Omental fat pad (tissue), 4 donors: ENCODE measurements around the gene NR1H4. TPM values are rescaled to one million over a fixed set of nuclear protein-coding genes. Genes with fewer than 3 reads are reported as not detected.
"Not testable (repeated sequence)": the region's sequence is repeated elsewhere in the genome, so short reads cannot be mapped to it uniquely, and the experiment has no call there.

Experiments used
- ATAC-seq: fragments of 150-250 bp; one replicate; pipeline ENCODE4 v1.9.1; 2016; ENCODE audit warnings: mild to moderate bottlenecking, moderate library complexity; ENCODE audit not compliant: low FRiP score
- DNase-seq: peaks from one replicate; pipeline ENCODE4 v3.0.0-alpha.2; 2019; ENCODE audit warnings: low spot score
- small RNA-seq: library from RNA; depleted of rRNA; stranded (forward); fragments of <200 nt; gene quantifications from one replicate; pipeline ENCODE3, GENCODE V24; 2016
- total RNA-seq, 4 donors: library from RNA; depleted of rRNA; stranded (reverse); fragments of >200 nt; gene quantifications; one replicate each; pipeline ENCODE4 v1.1.0, GENCODE V29; 2016
- TF ChIP-seq, protein P1 (sequence below), 3 donors: fragments of 450-650 bp; IDR thresholded peaks; one replicate each; pipeline ENCODE4 v1.5.1; 2016 to 2017; ENCODE audit warnings: antibody characterized with exemption in 3 of 3, mild to moderate bottlenecking in 3 of 3, moderate library complexity in 2 of 3

NR1H4 gene
- total RNA-seq, 4 donors from 2014 or later: not detected

DNA sequence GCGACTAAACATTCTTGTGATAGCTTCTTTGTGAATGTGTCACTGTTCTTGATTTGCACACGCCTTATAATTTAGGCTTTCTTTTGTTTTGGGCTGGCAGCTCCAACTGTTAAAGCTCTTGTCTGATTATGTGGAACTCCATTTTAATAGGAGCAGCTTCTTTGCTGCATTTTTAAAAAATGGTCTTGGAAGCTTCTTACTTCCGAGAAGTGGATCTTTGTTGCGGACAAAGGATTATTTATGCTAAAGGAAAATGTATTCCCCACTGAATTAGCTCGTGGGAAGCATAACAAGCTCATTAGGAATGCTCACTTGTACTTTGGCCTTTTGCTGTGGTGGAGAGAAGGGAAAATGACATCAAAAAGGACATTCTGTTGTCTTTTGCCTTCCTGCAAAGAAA is 119.8 kb downstream of the NR1H4 start:
- ATAC-seq: no peak
- no peak for DNase-seq
- TF ChIP-seq, protein P1, sequence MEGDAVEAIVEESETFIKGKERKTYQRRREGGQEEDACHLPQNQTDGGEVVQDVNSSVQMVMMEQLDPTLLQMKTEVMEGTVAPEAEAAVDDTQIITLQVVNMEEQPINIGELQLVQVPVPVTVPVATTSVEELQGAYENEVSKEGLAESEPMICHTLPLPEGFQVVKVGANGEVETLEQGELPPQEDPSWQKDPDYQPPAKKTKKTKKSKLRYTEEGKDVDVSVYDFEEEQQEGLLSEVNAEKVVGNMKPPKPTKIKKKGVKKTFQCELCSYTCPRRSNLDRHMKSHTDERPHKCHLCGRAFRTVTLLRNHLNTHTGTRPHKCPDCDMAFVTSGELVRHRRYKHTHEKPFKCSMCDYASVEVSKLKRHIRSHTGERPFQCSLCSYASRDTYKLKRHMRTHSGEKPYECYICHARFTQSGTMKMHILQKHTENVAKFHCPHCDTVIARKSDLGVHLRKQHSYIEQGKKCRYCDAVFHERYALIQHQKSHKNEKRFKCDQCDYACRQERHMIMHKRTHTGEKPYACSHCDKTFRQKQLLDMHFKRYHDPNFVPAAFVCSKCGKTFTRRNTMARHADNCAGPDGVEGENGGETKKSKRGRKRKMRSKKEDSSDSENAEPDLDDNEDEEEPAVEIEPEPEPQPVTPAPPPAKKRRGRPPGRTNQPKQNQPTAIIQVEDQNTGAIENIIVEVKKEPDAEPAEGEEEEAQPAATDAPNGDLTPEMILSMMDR (IDR thresholded peaks at IDR 0.05): no peak

DNA sequence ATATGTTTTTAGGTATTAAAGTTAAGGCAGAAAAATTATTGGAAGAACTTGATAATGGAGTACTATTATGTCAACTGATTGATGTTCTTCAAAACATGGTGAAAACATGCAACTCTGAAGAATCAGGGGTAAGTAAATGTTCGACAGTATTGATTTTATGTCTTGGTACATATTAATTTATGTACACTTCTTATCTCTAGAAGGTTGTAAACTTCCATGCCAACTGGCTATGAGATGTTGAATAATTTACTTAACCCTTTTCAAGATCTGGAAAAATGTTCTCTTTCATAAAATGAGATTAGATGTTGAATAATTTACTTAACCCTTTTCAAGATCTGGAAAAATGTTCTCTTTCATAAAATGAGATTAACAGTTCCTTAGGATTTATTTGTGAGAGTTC is 128.0 kb downstream of the NR1H4 start:
- ATAC-seq (no peak), DNase-seq (no peak)
- TF ChIP-seq, protein P1 (IDR thresholded peaks at IDR 0.05): no peak

DNA sequence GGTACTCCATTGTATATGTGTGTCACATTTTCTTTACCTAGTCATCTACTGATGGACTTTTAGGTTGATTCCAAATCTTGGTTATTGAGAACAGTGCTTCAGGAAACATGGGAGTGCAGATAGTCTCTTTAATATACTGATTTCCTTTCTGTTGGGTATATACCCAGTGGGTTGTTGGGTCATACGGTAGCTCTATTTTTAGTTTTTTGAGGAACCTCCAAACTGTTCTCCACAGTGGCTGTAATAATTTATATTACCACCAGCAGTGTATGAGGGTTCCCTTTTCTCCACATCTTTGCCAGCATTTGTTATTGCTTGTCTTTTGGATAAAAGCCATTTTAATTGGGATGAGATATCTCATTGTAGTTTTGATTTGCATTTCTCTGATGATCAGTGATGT is 129.3 kb downstream of the NR1H4 start:
- not testable (repeated sequence) for ATAC-seq

DNA sequence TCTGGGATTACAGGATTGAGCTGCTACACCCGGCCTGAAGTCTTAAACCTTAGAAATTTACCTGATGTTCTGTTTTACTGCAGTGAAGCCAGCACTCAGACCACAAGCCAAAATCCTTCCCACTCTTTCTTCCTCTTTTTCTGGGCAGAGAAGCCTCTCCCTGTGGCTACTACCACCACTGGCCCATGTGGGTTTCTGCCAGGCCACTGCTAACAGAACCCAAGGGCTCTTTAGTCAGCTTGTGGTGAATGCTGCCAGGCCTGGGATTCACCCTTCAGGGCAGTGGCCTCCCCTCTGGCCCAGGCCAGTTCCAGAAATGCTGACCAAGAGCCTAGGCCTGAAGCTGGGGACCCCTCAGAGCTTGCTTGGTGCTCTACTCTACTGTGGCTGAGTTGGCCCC is 135.1 kb downstream of the NR1H4 start:
- DNase-seq (no peak), ATAC-seq (no peak)
- TF ChIP-seq, protein P1 (IDR thresholded peaks at IDR 0.05): no peak

More for the DNA sequence above, 129.3 kb downstream of the NR1H4 start:
- not testable (repeated sequence) for DNase-seq

DNA sequence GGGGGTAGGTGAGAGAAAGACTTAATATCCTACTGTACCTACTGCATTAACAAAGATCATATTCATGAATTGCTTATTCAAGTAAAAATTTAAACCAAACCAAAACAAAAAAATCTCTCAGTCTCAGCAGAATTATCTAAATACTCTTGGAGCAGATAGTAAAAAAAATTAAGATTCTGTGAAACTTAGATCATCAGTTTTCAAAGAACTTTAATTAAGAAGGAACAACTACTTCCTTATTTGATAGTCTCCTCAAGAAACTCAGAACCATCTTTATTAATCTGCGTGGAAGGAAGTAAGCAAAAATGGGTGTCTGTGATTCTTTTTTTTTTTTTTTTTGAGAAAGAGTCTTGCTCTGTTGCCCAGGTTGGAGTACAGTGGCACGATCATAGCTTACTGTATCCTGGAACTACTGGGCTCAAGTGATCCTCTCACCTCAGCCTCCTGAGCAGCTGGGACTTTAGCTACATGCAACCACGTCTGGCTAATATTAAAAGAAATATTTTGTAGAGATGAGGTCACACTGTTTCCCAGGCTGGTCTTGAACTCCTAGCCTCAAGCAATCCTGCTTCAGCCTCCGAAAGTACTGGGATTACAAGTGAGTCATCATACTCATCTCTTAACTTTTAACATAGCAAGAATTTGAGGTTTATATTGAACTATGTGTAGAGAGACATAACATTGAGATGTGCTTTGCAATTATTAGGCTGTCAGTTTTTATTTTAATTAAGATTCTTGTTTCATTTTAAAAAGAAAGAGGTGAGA is 137.2 kb downstream of the NR1H4 start:
- ATAC-seq: no peak

DNA sequence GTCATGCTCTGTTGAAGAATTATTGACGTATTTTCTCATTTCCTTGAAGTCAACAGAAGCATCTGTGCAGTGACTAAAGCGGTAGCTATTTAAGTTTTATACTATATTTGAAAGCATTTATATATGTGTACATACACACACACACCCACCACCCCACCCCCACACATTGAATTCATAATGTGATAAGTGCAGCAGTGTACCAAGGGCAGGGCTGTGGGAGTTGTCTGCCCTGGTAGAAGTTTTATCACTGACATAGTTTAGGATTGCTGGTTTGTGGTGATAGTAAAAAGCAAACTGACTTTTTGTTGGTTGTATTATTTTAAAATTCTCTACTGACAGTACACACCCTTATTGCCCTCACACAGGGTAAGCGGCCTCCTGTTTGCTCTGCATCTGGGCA is 138.9 kb downstream of the NR1H4 start:
- no peak for DNase-seq
- TF ChIP-seq, protein P1 (IDR thresholded peaks at IDR 0.05): no peak
- ATAC-seq: no peak

More for the DNA sequence above, 137.2 kb downstream of the NR1H4 start:
- DNase-seq: no peak
- TF ChIP-seq, protein P1 (IDR thresholded peaks at IDR 0.05): no peak

Small RNA genes within 50 kb of the gene (small RNA-seq; reads per million reads assigned to genes)
- gene AC010200.2: not detected

Other genes with a start within 250 kb of the NR1H4 start
- gene DEPDC4, start 206.8 kb upstream of the NR1H4 start, total RNA-seq: not detected
- 10 to 100 TPM; 30.1 to 42.6 (median 38.2) TPM for gene SCYL2, start 206.7 kb upstream of the NR1H4 start, total RNA-seq
- not detected for gene SLC17A8, start 116.8 kb upstream of the NR1H4 start, total RNA-seq
- gene GAS2L3, start 99.8 kb downstream of the NR1H4 start, total RNA-seq: 10 to 100 TPM in 2 of 4 donors, 1 to 10 TPM in 2; 2.9 to 17.4 (median 8.3) TPM